ENCODE results near the gene ZNG1A.
"Not testable (repeated sequence)": the region's sequence is repeated elsewhere in the genome, so short reads cannot be mapped to it uniquely, and the experiment has no call there.

- TF ChIP-seq EZH2phosphoT487 (IDR thresholded peaks at IDR 0.05; ENCODE audit: unreplicated experiment); EZH2 (IDR thresholded peaks at IDR 0.05; ENCODE audit: low read depth, unreplicated experiment); POLR2AphosphoS5 (IDR thresholded peaks at IDR 0.05; ENCODE audit: low read depth); JUNB (IDR thresholded peaks at IDR 0.05; ENCODE audit: unreplicated experiment); CREB1 (CRISPR knock-in tag; IDR thresholded peaks at IDR 0.05; ENCODE audit: low read depth); ZNF331 (CRISPR knock-in tag; IDR thresholded peaks at IDR 0.05; ENCODE audit: low read depth); NANOG (IDR thresholded peaks at IDR 0.05; ENCODE audit: borderline replicate concordance): not testable (repeated sequence)
- TF ChIP-seq, protein P1, sequence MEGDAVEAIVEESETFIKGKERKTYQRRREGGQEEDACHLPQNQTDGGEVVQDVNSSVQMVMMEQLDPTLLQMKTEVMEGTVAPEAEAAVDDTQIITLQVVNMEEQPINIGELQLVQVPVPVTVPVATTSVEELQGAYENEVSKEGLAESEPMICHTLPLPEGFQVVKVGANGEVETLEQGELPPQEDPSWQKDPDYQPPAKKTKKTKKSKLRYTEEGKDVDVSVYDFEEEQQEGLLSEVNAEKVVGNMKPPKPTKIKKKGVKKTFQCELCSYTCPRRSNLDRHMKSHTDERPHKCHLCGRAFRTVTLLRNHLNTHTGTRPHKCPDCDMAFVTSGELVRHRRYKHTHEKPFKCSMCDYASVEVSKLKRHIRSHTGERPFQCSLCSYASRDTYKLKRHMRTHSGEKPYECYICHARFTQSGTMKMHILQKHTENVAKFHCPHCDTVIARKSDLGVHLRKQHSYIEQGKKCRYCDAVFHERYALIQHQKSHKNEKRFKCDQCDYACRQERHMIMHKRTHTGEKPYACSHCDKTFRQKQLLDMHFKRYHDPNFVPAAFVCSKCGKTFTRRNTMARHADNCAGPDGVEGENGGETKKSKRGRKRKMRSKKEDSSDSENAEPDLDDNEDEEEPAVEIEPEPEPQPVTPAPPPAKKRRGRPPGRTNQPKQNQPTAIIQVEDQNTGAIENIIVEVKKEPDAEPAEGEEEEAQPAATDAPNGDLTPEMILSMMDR (conservative IDR thresholded peaks at IDR 0.05; ENCODE audit: low read depth in 2 of 2) = not testable (repeated sequence)
- TF ChIP-seq, protein P2, sequence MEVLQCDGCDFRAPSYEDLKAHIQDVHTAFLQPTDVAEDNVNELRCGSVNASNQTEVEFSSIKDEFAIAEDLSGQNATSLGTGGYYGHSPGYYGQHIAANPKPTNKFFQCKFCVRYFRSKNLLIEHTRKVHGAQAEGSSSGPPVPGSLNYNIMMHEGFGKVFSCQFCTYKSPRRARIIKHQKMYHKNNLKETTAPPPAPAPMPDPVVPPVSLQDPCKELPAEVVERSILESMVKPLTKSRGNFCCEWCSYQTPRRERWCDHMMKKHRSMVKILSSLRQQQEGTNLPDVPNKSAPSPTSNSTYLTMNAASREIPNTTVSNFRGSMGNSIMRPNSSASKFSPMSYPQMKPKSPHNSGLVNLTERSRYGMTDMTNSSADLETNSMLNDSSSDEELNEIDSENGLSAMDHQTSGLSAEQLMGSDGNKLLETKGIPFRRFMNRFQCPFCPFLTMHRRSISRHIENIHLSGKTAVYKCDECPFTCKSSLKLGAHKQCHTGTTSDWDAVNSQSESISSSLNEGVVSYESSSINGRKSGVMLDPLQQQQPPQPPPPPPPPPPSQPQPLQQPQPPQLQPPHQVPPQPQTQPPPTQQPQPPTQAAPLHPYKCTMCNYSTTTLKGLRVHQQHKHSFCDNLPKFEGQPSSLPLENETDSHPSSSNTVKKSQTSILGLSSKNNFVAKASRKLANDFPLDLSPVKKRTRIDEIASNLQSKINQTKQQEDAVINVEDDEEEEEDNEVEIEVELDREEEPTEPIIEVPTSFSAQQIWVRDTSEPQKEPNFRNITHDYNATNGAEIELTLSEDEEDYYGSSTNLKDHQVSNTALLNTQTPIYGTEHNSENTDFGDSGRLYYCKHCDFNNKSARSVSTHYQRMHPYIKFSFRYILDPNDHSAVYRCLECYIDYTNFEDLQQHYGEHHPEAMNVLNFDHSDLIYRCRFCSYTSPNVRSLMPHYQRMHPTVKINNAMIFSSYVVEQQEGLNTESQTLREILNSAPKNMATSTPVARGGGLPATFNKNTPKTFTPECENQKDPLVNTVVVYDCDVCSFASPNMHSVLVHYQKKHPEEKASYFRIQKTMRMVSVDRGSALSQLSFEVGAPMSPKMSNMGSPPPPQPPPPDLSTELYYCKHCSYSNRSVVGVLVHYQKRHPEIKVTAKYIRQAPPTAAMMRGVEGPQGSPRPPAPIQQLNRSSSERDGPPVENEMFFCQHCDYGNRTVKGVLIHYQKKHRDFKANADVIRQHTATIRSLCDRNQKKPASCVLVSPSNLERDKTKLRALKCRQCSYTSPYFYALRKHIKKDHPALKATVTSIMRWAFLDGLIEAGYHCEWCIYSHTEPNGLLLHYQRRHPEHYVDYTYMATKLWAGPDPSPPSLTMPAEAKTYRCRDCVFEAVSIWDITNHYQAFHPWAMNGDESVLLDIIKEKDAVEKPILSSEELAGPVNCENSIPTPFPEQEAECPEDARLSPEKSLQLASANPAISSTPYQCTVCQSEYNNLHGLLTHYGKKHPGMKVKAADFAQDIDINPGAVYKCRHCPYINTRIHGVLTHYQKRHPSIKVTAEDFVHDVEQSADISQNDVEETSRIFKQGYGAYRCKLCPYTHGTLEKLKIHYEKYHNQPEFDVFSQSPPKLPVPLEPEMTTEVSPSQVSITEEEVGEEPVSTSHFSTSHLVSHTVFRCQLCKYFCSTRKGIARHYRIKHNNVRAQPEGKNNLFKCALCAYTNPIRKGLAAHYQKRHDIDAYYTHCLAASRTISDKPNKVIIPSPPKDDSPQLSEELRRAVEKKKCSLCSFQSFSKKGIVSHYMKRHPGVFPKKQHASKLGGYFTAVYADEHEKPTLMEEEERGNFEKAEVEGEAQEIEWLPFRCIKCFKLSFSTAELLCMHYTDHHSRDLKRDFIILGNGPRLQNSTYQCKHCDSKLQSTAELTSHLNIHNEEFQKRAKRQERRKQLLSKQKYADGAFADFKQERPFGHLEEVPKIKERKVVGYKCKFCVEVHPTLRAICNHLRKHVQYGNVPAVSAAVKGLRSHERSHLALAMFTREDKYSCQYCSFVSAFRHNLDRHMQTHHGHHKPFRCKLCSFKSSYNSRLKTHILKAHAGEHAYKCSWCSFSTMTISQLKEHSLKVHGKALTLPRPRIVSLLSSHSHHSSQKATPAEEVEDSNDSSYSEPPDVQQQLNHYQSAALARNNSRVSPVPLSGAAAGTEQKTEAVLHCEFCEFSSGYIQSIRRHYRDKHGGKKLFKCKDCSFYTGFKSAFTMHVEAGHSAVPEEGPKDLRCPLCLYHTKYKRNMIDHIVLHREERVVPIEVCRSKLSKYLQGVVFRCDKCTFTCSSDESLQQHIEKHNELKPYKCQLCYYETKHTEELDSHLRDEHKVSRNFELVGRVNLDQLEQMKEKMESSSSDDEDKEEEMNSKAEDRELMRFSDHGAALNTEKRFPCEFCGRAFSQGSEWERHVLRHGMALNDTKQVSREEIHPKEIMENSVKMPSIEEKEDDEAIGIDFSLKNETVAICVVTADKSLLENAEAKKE (CRISPR knock-in tag; IDR thresholded peaks at IDR 0.05) = not testable (repeated sequence)
- TF ChIP-seq, protein P3, sequence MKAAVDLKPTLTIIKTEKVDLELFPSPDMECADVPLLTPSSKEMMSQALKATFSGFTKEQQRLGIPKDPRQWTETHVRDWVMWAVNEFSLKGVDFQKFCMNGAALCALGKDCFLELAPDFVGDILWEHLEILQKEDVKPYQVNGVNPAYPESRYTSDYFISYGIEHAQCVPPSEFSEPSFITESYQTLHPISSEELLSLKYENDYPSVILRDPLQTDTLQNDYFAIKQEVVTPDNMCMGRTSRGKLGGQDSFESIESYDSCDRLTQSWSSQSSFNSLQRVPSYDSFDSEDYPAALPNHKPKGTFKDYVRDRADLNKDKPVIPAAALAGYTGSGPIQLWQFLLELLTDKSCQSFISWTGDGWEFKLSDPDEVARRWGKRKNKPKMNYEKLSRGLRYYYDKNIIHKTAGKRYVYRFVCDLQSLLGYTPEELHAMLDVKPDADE (IDR thresholded peaks at IDR 0.05) = not testable (repeated sequence)
Observed at GRCh38 chr9:159871-160270, 19.0 kb downstream of the ZNG1A start.
